AG04449 (cell line): ENCODE data around the gene CYP17A1.
"Not testable (repeated sequence)": the region's sequence is repeated elsewhere in the genome, so short reads cannot be mapped to it uniquely, and the experiment has no call there.

Experiments used
- CTCF ChIA-PET: fragments of 350-600 bp; formaldehyde crosslinking; extraction: SDS; loops from one replicate; lab custom pipeline; 2021; ENCODE audit warnings: antibody characterized with exemption; lab: Yijun Ruan, JAX
- POLR2A ChIA-PET: fragments of 400-600, 350-600 bp; formaldehyde crosslinking; extraction: SDS; loops from one replicate; lab custom pipeline; 2020; ENCODE audit warnings: antibody characterized with exemption, inconsistent platforms; lab: Yijun Ruan, JAX
- DNase-seq: peaks from one replicate; pipeline ENCODE4 v3.0.0-alpha.2; 2010; ENCODE audit warnings: low read depth, low spot score
- H3K4me3 ChIP-seq: 2 replicates; pipeline ENCODE4 v1.5.1; 2011; ENCODE audit warnings: low read depth, mild to moderate bottlenecking, control low read depth, low read length
- CTCF ChIP-seq: IDR thresholded peaks from one replicate; pipeline ENCODE4 v1.5.1; 2011; ENCODE audit warnings: mild to moderate bottlenecking, moderate library complexity, low read length, control low read depth, inconsistent platforms; ENCODE audit not compliant: insufficient read depth; ENCODE audit errors: missing control alignments

Gene CYP17A1

GRCh38 chr10:102831322-102832071 lies 5.7 kb downstream of the CYP17A1 start:
- ChIA-PET POLR2A (interaction anchor here (0.7 to 1.1 kb wide), 2 partner anchors 85 to 117 kb away, joined by 3 read pairs; partner anchors contain the start of genes ARL3 and SFXN2), CTCF (interaction anchor here (0.8 to 14.1 kb wide), 11 partner anchors 10 to 503 kb away, joined by 3 to 355 read pairs (median 4); partner anchors contain the start of gene CNNM2)
- TF ChIP-seq CTCF, result no peak
- DNase-seq, result no peak
- H3K4me3 ChIP-seq, result no peak overlapping the region

GRCh38 chr10:102827597-102827975 lies 9.6 kb downstream of the CYP17A1 start:
- no peak for TF ChIP-seq CTCF
- CTCF ChIA-PET, result interaction anchor here (14.1 kb wide), 1 partner anchor 73 kb away, joined by 355 read pairs; no protein-coding TSS in a partner anchor
- H3K4me3 ChIP-seq, result no peak overlapping the region
- POLR2A ChIA-PET, result no interaction called here
- no peak for DNase-seq

GRCh38 chr10:102826148-102826796 lies 10.9 kb downstream of the CYP17A1 start:
- CTCF ChIA-PET, result interaction anchor here (1.0 to 2.8 kb wide), 3 partner anchors 8 to 92 kb away, joined by 3 to 14 read pairs (median 3); no protein-coding TSS in a partner anchor
- no peak overlapping the region for H3K4me3 ChIP-seq
- POLR2A ChIA-PET, result interaction anchor here (0.6 kb wide), 1 partner anchor 44 kb away, joined by 3 read pairs; no protein-coding TSS in a partner anchor

GRCh38 chr10:102824664-102825063 lies 12.5 kb downstream of the CYP17A1 start:
- ChIA-PET CTCF (interaction anchor here (0.7 to 2.8 kb wide), 2 partner anchors 10 to 77 kb away, joined by 4 to 14 read pairs; no protein-coding TSS in a partner anchor), POLR2A (no interaction called here)
- TF ChIP-seq CTCF, result no peak
- H3K4me3 ChIP-seq, result no peak overlapping the region
- no peak for DNase-seq

More at GRCh38 chr10:102826148-102826796, 10.9 kb downstream of the CYP17A1 start:
- TF ChIP-seq CTCF, result no peak
- no peak for DNase-seq

- DNase-seq, result no peak
- H3K4me3 ChIP-seq, result no peak overlapping the region
- TF ChIP-seq CTCF, result no peak
- ChIA-PET CTCF (interaction anchor here (2.0 to 2.6 kb wide), 2 partner anchors 9 to 80 kb away, joined by 9 to 12 read pairs; no protein-coding TSS in a partner anchor), POLR2A (no interaction called here)
Observed at GRCh38 chr10:102822222-102822621, 15.0 kb downstream of the CYP17A1 start.

GRCh38 chr10:102820008-102820407 lies 17.2 kb downstream of the CYP17A1 start:
- CTCF ChIA-PET, result interaction anchor here (1.6 to 2.6 kb wide), 6 partner anchors 11 to 93 kb away, joined by 5 to 12 read pairs (median 8); no protein-coding TSS in a partner anchor
- POLR2A ChIA-PET, DNase-seq, H3K4me3 ChIP-seq: not testable (repeated sequence)
